Fibroblast of peridontal ligament (primary cell): ENCODE results near the gene ANKRD33B.

Experiments
- DNase-seq: peaks from one replicate; pipeline ENCODE4 v3.0.0-alpha.2; 2010; ENCODE audit errors: extremely low read depth

ANKRD33B gene

DNA sequence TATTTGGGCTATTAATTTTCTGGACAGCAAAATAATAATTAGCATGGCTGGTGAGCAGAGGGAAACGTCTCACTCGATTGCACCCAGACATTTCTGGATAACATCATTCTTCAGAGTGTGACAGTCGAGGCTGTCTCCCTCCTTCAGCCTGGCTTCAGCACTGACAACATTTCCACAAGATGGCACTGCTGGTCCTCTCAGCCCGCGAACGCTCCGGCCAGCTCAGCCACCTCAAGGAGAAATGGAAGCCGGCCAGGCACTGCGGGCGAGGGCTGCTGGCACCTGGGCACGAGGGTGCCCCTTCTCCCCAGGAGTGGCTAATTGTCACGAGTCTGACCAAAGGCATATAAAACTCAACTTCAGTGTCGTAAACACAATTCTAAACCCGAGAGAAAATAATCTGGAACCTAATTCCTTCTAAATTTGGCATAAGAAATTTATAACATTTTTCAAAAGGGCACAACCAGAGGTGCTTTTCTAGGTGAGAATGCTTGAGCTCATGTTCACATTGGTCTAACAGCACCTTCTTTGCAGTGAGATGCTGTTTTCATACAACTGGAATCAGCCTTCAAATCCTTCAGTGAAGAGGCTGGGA is 131.3 kb downstream of the ANKRD33B start:
- peak; percentile 72 for DNase-seq

DNA sequence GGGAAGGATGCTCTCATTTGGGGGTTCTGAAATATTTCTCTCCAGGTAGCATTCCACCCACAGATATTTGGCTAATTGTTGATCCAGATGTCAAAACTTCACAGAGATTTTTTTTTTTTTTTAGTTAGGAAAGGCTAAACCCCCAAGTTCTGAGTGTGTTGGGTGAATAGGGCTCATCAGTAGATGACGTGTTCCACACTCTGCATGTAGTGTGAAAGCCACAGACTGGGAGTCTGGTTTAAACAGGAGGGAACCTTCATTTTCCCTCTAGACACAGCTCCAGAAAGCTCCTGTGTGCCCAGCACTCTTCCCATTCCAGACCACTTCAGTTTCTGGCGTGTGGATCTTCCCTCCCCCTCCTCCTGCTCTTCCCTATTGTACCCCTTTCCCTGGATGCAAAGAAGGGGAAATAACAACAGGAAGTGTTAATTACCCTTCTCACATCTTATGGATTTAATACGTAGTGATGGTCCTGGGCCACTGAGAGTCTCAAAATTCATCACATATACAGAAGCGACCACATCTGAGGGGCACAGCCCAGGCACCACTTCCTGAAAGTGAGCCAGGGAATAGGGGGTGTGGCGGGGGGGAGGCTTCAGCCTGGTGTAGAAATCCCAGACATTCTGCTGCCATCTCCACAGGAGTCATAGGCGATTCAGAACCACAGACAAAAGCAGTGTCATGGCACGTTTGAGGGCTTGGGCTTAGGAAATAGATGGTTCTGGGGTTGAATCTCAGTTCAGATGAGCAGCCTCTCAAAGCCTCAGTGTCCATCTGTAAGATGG is 132.1 kb downstream of the ANKRD33B start:
- DNase-seq = no peak

DNA sequence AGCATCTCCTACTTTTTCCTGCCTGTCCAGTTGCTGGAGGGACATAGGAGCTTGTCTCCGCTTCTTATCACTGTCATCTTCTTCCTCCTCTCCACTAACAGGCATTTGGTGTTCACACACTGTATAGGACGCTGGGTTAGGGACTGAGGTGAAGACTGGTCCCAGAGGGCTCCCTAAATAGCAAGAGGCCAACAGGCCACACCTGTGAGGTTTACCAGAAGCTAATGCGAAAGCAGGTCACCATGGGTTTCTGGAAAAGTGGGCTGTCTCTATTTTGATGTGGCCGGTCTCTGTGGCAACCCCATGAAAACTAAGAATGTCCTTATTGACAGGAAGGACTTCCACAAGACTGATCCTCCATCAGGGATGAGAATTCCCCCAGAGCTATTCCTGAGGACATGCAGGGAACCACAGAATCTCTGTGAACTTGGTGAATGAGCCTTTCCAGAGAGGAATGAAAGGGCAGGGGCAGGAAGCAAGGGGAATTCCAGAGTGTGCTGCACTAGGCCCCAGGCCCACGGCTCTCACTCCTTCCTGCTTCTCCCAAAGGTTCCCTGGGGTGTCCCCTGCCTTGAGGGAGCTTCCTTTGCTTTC is 135.5 kb downstream of the ANKRD33B start:
- DNase-seq = no peak

DNA sequence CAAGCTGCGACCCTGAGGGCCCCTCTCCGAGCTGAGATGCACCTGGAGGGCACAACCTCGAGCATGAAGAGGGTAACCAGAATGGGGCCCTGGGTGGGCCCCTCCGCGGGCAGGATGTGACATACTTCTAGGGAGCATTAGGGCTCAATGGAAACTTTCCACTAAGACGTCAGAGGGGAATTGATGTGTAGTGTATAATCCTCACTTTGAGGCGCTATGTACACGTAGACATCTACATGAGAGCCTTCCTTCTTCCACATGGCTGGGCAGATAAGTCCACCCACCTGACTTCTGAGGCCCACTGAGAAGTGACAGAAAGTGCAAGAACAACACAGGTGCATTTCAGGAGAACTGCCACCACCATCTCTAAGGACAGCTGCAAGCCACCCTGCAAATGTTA is 136.1 kb downstream of the ANKRD33B start:
- no peak for DNase-seq

DNA sequence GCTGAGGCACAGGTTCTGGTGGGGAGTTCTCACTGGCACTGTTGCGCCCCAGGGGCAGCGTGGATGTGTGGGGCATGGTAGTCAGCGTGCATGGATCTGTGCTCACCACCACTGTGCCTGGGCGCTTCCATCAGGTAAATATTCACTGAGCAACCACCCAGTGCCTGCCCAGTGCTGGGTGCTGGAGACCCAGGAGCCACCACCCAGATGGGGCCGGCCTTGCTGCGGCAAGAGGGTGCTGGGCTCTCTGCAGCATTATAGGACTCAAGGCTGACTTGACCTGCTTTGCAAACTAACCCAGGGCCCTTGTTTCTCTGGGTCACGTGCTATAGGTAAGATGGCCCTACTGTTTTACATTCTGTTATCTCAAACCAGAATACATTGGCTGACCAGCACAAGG is 136.6 kb downstream of the ANKRD33B start:
- DNase-seq = no peak

DNA sequence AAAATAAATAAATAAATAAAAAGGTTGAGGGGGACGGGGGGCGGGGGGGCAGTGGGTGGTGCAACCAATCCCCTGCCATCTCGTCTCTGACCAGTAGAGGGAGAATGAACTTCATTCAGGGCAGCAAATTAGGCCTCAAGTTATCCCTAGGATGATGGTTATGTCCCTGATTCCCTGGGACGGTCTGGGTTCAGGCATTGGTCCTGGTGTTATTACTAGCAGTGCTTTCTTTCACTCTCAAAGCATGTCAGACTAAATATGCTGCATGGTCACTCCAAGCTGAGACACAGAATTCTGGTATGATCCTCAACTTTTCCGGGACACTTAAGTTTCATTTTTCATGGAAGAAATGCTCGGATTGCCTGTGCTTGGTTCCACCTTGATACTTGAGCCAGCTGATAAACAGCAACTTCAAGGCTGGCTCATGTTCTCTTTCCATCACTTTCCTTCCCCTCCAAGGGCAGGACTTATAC is 137.7 kb downstream of the ANKRD33B start:
- DNase-seq = peak; percentile 68

DNA sequence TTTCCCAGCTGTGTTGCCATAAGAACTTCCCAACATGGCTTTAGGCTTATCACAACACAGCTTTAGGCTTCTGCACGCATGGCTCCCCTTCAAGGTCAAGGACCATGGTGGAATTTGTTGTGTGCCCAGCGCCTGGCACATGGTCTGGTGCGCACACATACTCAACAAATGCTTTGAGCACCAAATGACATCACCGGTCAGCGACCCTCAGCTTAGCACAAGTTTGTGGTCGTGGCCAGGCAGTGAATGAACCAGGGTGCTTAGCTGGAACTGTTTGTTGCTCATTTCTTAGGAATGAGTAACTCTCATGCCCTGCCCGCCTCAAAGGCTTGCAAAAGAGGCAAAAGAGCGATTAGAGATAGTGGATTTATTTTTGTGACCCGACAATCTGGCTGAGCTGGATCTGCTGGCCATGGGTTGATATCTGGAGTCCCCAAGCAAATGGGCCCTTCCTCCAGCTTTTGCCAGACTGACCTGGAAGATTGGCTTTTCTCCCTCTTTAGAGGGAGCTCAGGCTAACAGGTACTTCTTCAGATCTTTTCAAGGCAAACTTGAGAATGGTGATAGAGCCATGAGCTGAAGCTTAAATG is 138.3 kb downstream of the ANKRD33B start:
- DNase-seq = peak; percentile 91

DNA sequence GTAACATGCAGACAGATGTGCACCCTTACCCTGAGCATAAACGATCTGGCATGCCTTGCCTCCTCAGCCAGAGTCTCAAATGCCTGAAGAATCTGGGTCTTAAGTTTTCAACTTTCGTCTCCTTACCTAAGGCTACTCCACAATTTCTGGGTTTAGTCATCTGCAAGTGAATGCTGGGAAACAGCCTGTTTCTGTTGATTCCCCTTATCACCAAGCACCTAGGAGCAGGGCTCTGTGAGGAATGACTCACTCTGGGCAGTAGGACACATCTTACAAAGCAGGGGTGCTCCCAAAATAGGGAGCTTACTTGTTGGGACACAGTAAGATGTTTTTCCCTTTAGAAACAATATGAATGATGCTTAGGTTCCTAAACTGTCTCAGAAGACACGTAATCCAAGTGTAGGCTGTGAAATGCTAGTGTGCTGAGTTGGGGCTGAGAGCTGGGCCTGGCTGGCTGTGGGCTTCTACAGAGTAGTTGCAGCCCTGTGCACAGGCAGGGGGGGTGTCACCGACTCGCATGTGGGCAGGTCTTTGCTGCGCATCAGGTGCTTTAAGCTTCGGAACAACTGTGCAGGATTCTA is 139.1 kb downstream of the ANKRD33B start:
- DNase-seq = no peak

DNA sequence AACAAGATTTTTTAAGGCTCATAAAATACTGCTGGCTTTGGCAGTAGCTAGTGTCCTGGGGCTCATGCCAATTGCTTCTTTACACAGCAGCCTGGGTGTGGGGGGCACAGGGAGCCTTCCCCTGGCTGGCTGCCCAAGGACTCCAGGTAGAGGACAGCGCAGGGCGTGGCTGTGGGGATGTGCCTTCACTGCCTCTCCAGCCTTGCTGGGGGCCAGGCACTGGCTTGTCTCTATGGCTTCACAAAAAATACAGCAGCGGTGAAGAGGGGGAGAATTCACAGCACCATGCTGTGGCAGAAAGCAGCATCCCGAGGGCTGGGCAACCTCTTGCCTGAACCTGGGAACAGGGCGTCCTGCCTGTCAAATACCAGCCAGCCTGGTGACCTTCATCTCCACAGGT is 139.8 kb downstream of the ANKRD33B start:
- no peak for DNase-seq

DNA sequence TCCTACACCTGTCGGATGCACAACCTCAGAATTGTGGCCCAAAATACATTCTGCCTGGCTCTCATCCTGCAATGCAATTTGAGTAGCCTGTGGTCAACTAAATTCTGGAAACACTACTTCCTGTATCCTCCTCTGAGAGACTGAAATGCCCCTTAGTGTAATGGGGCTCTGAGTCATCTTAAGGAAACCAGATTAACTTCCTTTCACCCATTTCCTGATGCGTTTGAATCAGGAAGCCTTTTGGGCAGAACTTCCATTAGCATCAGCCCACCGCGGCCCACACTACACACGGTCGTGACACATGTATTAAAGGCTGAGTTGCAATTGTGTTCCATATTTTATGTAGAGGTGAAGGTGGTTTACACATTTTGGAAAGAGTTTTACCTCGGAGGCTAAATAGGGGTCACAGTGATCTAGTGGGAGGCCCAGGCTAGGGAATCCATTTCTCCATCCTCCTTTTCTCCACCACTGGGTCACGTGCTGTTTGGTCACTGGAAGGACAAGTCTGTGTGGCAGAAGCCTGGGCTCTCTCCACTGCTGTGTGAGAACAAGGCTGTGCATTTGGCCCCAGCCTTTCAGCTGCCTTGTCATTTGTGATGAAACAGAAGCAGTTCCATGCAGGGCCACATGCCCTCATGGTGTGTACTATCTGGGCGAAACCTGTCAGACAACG is 141.2 kb downstream of the ANKRD33B start:
- DNase-seq = peak; percentile 70

DNA sequence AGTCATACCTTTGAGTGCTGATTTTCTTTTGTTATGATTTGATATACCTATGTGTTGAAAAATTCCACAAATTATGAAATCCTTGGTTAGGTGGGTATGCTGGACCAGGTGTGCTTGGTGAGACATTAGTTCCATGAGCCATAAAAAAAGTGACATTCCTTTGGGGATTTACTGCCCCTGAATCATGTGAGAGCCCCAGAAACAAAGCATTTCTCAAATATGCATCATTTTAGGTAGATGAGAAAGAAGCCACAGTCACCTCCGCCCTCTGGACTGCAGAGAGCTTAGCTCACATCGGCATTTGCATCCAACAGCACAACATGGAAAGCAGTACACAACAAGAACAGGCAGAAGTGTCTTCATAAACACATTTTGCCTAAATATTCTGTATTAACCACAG is 141.9 kb downstream of the ANKRD33B start:
- no peak for DNase-seq

DNA sequence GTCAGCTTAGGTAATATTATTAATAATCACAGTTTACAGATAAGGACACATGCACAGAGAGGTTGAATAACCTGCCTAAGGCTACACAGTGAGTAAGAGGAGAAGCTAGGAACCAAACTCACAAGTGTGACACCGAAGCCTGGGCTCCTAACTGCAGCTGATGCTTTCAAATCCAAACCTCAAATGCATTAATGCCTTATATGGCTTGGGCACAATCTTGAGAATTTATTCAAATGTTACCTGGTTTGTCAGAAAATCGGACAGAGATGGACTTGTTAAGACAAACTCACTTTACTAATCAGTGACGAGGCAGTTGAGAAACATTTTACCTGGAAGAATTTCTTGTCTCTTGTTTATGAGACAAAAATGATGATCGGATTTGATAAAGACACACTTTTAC is 142.5 kb downstream of the ANKRD33B start:
- no peak for DNase-seq
